OCI-LY7 (cell line): ENCODE data around the gene MED13.

Experiments used
- EZH2phosphoT487 ChIP-seq: fragments of 200-600 bp; sonication (generic); IDR thresholded peaks from 2 replicates; pipeline ENCODE4 v1.6.1; 2018; ENCODE audit warnings: low read depth, borderline replicate concordance, mild to moderate bottlenecking, mixed run types, antibody characterized with exemption, low read length, moderate library complexity, mixed read lengths
- TF ChIP-seq, protein P1 (sequence below): fragments of 200-600 bp; sonication (generic); conservative IDR thresholded peaks from 2 replicates; pipeline ENCODE4 v1.5.1; 2014; ENCODE audit warnings: mild to moderate bottlenecking, antibody characterized with exemption, low read length, moderate library complexity, mixed read lengths

DNA sequence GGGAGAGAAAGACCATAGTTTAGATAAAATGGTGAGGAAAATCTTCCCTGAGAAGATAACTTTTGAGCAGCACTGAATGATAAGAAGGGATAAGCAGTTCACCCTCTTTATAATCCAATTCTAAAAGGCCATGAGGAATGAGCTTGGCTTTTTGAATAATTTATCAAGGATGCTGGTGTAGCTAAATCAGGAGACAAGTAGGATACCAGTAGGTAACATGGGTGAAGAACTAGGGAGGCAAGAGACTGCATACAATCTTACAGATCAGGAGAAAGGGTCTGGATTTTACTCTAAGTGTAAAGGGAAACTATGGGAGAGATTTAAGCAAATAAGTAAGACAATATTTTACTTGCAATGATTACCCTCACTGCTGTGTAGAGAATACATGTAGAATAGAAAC, 60.7 kb downstream of the MED13 start:
- TF ChIP-seq, protein P1, sequence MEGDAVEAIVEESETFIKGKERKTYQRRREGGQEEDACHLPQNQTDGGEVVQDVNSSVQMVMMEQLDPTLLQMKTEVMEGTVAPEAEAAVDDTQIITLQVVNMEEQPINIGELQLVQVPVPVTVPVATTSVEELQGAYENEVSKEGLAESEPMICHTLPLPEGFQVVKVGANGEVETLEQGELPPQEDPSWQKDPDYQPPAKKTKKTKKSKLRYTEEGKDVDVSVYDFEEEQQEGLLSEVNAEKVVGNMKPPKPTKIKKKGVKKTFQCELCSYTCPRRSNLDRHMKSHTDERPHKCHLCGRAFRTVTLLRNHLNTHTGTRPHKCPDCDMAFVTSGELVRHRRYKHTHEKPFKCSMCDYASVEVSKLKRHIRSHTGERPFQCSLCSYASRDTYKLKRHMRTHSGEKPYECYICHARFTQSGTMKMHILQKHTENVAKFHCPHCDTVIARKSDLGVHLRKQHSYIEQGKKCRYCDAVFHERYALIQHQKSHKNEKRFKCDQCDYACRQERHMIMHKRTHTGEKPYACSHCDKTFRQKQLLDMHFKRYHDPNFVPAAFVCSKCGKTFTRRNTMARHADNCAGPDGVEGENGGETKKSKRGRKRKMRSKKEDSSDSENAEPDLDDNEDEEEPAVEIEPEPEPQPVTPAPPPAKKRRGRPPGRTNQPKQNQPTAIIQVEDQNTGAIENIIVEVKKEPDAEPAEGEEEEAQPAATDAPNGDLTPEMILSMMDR, result no peak
- TF ChIP-seq EZH2phosphoT487, result no peak
